ENCODE data around the gene BCL2L15.

The BCL2L15 gene

DNA sequence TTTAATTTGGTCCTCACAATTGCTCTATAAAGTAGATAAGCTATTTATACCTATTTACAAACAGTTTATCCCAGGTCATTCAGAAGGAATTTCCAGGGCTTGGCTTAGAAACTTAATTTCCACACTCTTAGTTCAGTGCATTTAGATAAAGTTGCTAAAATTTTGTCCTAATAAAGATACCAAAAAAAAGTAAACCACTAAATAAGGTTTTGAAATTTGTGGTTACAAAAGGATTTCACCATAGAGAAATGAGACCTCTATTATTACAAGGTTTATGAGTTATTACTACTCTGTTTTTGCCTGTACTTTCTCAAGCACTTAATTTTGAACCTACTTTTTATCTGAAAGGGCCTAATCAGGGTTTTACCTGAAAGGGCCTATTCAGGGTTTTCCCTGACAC, 38.3 kb downstream of the BCL2L15 start:
- H3K9me3 ChIP-seq (replicated peaks; ENCODE audit: low read length) = no peaks in the 10 kb centered on the region
- H3K36me3 ChIP-seq (ENCODE audit: insufficient read depth, low read length) = no peaks in the 10 kb centered on the region

DNA sequence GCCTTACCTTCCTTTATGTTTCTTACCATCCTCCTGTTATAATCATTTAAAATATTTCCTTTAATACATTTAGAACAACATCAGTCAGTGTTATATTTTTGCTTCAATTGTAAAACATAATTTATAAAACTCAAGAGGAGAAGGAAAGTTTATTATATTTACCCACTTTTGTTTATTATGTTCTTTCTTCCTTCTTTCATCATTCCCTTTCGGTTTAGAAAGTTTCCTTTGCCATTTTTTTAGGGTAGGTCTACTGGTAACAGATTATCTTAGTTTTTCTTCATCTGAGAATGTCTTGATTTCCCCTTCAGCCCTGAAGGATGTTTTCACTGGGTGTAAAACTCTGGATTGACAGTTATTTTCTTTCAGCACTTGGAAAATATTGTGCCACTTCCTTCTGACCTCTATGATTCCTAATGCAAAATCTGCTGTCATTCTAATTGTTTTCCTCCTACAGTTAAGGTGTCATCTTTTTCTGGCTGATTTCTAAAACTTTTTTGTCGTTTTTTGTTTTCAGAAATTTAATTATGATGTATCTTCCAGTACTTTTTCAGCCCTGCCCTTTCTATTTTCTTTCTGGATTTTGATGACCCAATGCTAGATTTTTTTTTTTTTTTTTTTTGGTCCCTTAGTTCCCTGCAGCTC, 40.9 kb downstream of the BCL2L15 start:
- H3K9ac ChIP-seq (ENCODE audit: low read depth, low read length) = no peak overlapping the region
- no peak overlapping the region for H3K4me2 ChIP-seq (ENCODE audit: low read length)
- H3K27me3 ChIP-seq (ENCODE audit: control insufficient read depth, insufficient read depth, low read length) = no peaks in the 10 kb centered on the region
- H3K4me1 ChIP-seq (ENCODE audit: control insufficient read depth, insufficient read depth, low read length) = no peaks in the 10 kb centered on the region
- no peaks in the 10 kb centered on the region for H3K9me3 ChIP-seq (replicated peaks; ENCODE audit: low read length)
- H3K36me3 ChIP-seq (ENCODE audit: insufficient read depth, low read length) = no peaks in the 10 kb centered on the region
- no peak overlapping the region for H3K4me3 ChIP-seq (ENCODE audit: low read length)

More for the DNA sequence above, 38.3 kb downstream of the BCL2L15 start:
- Histone ChIP-seq H3K4me1 (ENCODE audit: control insufficient read depth, insufficient read depth, low read length) (no peaks in the 10 kb centered on the region), H3K4me3 (ENCODE audit: low read length) (no peak overlapping the region), H3K4me2 (ENCODE audit: low read length) (no peak overlapping the region), H3K9ac (ENCODE audit: low read depth, low read length) (no peak overlapping the region), H3K27me3 (ENCODE audit: control insufficient read depth, insufficient read depth, low read length) (no peaks in the 10 kb centered on the region)

DNA sequence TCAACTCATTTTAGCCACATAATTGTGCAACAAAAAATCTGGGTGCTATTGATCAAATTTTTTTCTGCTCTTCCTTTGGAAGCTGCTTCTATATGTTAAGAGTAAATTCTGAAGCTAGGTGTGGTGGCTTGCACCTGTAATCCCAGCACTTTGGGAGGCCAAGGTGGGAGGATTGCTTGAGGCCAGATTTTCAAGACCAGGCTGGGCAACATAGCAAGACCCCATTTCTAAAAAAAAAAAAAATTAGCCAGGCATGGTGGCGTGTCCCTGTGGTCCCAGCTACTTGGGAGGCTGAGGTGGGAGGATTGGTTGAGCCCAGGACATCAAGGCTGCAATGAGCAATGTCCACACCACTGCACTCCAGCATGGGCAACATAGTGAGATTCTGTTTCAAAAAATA, 50.8 kb downstream of the BCL2L15 start:
- Histone ChIP-seq H3K27me3 (ENCODE audit: control insufficient read depth, insufficient read depth, low read length) (no peaks in the 10 kb centered on the region), H3K36me3 (ENCODE audit: insufficient read depth, low read length) (no peaks in the 10 kb centered on the region), H3K9me3 (replicated peaks; ENCODE audit: low read length) (no peaks in the 10 kb centered on the region), H3K9ac (ENCODE audit: low read depth, low read length) (no peak overlapping the region), H3K4me2 (ENCODE audit: low read length) (no peak overlapping the region), H3K4me1 (ENCODE audit: control insufficient read depth, insufficient read depth, low read length) (peaks cover 3% of the 10 kb centered on the region), H3K4me3 (ENCODE audit: low read length) (no peak overlapping the region)

DNA sequence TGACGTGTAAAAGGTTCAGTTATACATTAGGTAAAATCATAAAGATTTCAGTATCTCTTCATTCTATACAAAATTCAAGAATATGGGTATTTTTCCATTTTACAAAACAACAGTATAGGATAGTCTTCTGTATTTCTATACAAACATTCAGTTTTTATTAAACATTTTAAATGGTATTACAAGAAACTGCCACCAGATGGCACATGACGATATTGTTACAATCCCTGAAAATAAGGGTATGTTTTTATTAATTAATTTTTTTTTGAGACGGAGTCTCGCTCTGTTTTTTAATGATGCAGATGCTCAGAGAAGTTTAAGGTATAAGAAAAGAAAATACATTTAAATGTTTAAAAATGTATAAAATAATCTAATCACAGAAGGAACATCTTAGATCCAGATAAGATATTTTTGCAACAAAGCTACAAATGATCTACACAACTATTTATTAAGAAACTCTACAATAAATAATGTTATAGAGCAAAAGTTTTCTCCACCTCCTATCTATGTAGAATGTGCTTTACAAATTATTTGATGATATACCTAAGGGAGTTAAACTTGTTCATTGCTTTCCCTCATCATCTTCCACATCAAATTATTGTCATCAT, 51.6 kb downstream of the BCL2L15 start:
- Histone ChIP-seq H3K36me3 (ENCODE audit: insufficient read depth, low read length) (no peaks in the 10 kb centered on the region), H3K4me1 (ENCODE audit: control insufficient read depth, insufficient read depth, low read length) (peaks cover 10% of the 10 kb centered on the region), H3K9me3 (replicated peaks; ENCODE audit: low read length) (no peaks in the 10 kb centered on the region), H3K4me2 (ENCODE audit: low read length) (no peak overlapping the region), H3K9ac (ENCODE audit: low read depth, low read length) (no peak overlapping the region), H3K4me3 (ENCODE audit: low read length) (no peak overlapping the region), H3K27me3 (ENCODE audit: control insufficient read depth, insufficient read depth, low read length) (no peaks in the 10 kb centered on the region)

DNA sequence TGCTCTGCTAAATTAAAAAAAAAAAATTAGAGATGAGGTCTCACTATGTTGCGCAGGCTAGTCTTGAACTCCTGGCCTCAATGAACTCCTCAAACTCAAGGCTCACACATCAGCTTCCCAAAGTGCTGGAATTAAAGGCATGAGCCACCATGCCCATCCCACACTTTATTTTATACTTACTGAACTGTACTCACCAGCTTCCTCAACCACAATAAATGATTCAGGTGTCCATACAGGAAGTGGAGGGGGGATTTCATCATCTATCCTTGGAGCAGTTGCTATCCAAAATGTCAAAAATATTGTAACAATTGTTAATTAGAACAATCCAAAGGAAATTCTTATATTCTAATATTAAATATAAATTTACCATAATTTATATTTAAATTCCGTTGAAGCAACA, 52.7 kb downstream of the BCL2L15 start:
- Histone ChIP-seq H3K36me3 (ENCODE audit: insufficient read depth, low read length) (no peaks in the 10 kb centered on the region), H3K9me3 (replicated peaks; ENCODE audit: low read length) (no peaks in the 10 kb centered on the region), H3K4me1 (ENCODE audit: control insufficient read depth, insufficient read depth, low read length) (peaks cover 11% of the 10 kb centered on the region), H3K27me3 (ENCODE audit: control insufficient read depth, insufficient read depth, low read length) (no peaks in the 10 kb centered on the region), H3K4me2 (ENCODE audit: low read length) (no peak overlapping the region), H3K4me3 (ENCODE audit: low read length) (no peak overlapping the region), H3K9ac (ENCODE audit: low read depth, low read length) (no peak overlapping the region)
